SU-DHL-6 (cell line): ENCODE results near the gene BTBD19.

Experiments used
- H2AFZ ChIP-seq: fragments of 200-600 bp; sonication (generic); 2 replicates; pipeline ENCODE4 v1.6.1; 2014; ENCODE audit warnings: low read depth, mild to moderate bottlenecking, moderate library complexity, mixed read lengths, antibody characterized with exemption, low read length; ENCODE audit not compliant: severe bottlenecking
- H3F3A ChIP-seq: fragments of 200-600 bp; shearing (Covaris generic); 2 replicates; pipeline ENCODE4 v1.6.0; 2016; ENCODE audit warnings: antibody characterized with exemption, mild to moderate bottlenecking; ENCODE audit not compliant: insufficient read depth
- H3K27ac ChIP-seq: fragments of 200-600 bp; sonication (generic); 2 replicates; pipeline ENCODE4 v1.5.1; 2016; ENCODE audit warnings: low read depth, mild to moderate bottlenecking, low read length, moderate library complexity, mixed read lengths
- H3K27me3 ChIP-seq: fragments of 200-600 bp; sonication (generic), shearing (Covaris generic); 2 replicates; pipeline ENCODE4 v1.6.0; 2014; ENCODE audit warnings: mild to moderate bottlenecking, low read length
- H3K36me3 ChIP-seq: fragments of 200-600 bp; sonication (generic); 2 replicates; pipeline ENCODE4 v1.6.1; 2014; ENCODE audit warnings: mild to moderate bottlenecking, low read length, mixed read lengths
- H3K4me2 ChIP-seq: fragments of 300-600, 200-600 bp; shearing (Covaris generic), sonication (generic); 2 replicates; pipeline ENCODE4 v1.6.0; 2014; ENCODE audit warnings: low read length, low read depth, mild to moderate bottlenecking; ENCODE audit not compliant: poor library complexity, severe bottlenecking
- H3K4me3 ChIP-seq: fragments of 200-600 bp; sonication (generic); 2 replicates; pipeline ENCODE4 v1.5.1; 2014; ENCODE audit warnings: antibody characterized with exemption, low read length, mild to moderate bottlenecking, mixed read lengths; ENCODE audit not compliant: insufficient read depth, poor library complexity, severe bottlenecking
- H3K79me2 ChIP-seq: fragments of 200-600 bp; sonication (generic); 2 replicates; pipeline ENCODE4 v1.6.1; 2014; ENCODE audit warnings: mild to moderate bottlenecking, low read length, moderate library complexity; ENCODE audit not compliant: insufficient read depth
- H3K9ac ChIP-seq: fragments of 200-600 bp; sonication (generic); 2 replicates; pipeline ENCODE4 v1.7.0; 2014; ENCODE audit warnings: mild to moderate bottlenecking, low read length
- H3K9me2 ChIP-seq: fragments of 200-600 bp; sonication (generic); replicated peaks from 2 replicates; pipeline ENCODE4 v1.6.1; 2014; ENCODE audit warnings: low read length; ENCODE audit not compliant: insufficient read depth
- H3K9me3 ChIP-seq: fragments of 200-600 bp; sonication (generic); 2 replicates; pipeline ENCODE4 v1.6.1; 2014; ENCODE audit warnings: low read length, mixed read lengths; ENCODE audit not compliant: insufficient read depth
- H4K20me1 ChIP-seq: fragments of 200-600 bp; sonication (generic); 2 replicates; pipeline ENCODE4 v1.6.1; 2014; ENCODE audit warnings: low read depth, mild to moderate bottlenecking, antibody characterized with exemption, low read length, moderate library complexity, mixed read lengths
- CTCF ChIP-seq: fragments of 200-600 bp; sonication (generic); IDR thresholded peaks from one replicate; pipeline ENCODE4 v1.5.1; 2017; ENCODE audit warnings: antibody characterized with exemption, mild to moderate bottlenecking, low read length, moderate library complexity; ENCODE audit not compliant: insufficient read depth, poor library complexity, severe bottlenecking
- EZH2phosphoT487 ChIP-seq: fragments of 200-600 bp; sonication (generic), shearing (Covaris generic); conservative IDR thresholded peaks from 2 replicates; pipeline ENCODE4 v1.6.1; 2018; ENCODE audit warnings: mild to moderate bottlenecking, antibody characterized with exemption, low read length, moderate library complexity, mixed read lengths

Gene BTBD19

GRCh38 chr1:44860331-44860730 lies 52.0 kb downstream of the BTBD19 start:
- Histone ChIP-seq H3K27ac (peak overlapping the region; percentile 21; the same call in 1 of the 2 replicates), H3K36me3 (no peaks in the 10 kb centered on the region)

GRCh38 chr1:44860891-44861425 lies 52.6 kb downstream of the BTBD19 start:
- Histone ChIP-seq H3K9ac (no peak overlapping the region), H3K79me2 (no peaks in the 10 kb centered on the region), H3K9me3 (no peaks in the 10 kb centered on the region), H3K36me3 (no peaks in the 10 kb centered on the region), H3K27ac (no peak overlapping the region), H3K4me2 (peak overlapping the region; percentile 26), H4K20me1 (no peaks in the 10 kb centered on the region), H2AFZ (no peak overlapping the region), H3K27me3 (no peaks in the 10 kb centered on the region), H3K4me3 (no peak overlapping the region), H3F3A (no peaks in the 10 kb centered on the region), H3K9me2 (no peaks in the 10 kb centered on the region)
- TF ChIP-seq EZH2phosphoT487, result no peak
- no peak for TF ChIP-seq CTCF

More at GRCh38 chr1:44860331-44860730, 52.0 kb downstream of the BTBD19 start:
- H2AFZ ChIP-seq, result no peak overlapping the region
- no peak overlapping the region for H3K9ac ChIP-seq
- H3F3A ChIP-seq, result no peaks in the 10 kb centered on the region
- no peak for TF ChIP-seq CTCF
- no peak for TF ChIP-seq EZH2phosphoT487
- H3K9me3 ChIP-seq, result no peaks in the 10 kb centered on the region
- no peak overlapping the region for H3K4me3 ChIP-seq
- H3K4me2 ChIP-seq, result peak overlapping the region; percentile 26
- H4K20me1 ChIP-seq, result no peaks in the 10 kb centered on the region
- no peaks in the 10 kb centered on the region for H3K79me2 ChIP-seq
- no peaks in the 10 kb centered on the region for H3K27me3 ChIP-seq
- H3K9me2 ChIP-seq, result no peaks in the 10 kb centered on the region

- Histone ChIP-seq H4K20me1 (no peaks in the 10 kb centered on the region), H3F3A (no peaks in the 10 kb centered on the region), H3K27ac (no peak overlapping the region), H3K4me2 (no peak overlapping the region), H3K9ac (no peak overlapping the region), H2AFZ (no peak overlapping the region), H3K36me3 (no peaks in the 10 kb centered on the region), H3K27me3 (no peaks in the 10 kb centered on the region), H3K4me3 (no peak overlapping the region), H3K9me2 (no peaks in the 10 kb centered on the region), H3K79me2 (no peaks in the 10 kb centered on the region), H3K9me3 (no peaks in the 10 kb centered on the region)
- TF ChIP-seq EZH2phosphoT487 (no peak), CTCF (no peak)
Measured at GRCh38 chr1:44862829-44863401, 54.6 kb downstream of the BTBD19 start.
